Neural cell (in vitro differentiated cells): ENCODE results near the gene SLAMF9. TPM values are rescaled to one million over a fixed set of nuclear protein-coding genes. Genes with fewer than 3 reads are reported as not detected.

Source experiments
- H2AFZ ChIP-seq: fragments of 200-600, 300-800 bp; sonication (generic), shearing (Covaris generic); 2 replicates; pipeline ENCODE4 v1.6.0; 2014; ENCODE audit warnings: low read depth, mild to moderate bottlenecking, antibody characterized with exemption, low read length, moderate library complexity
- H3F3A ChIP-seq: fragments of 200-600 bp; shearing (Covaris generic); 2 replicates; pipeline ENCODE4 v1.6.1; 2016; ENCODE audit warnings: mild to moderate bottlenecking, moderate library complexity, mixed read lengths, antibody characterized with exemption, low read length; ENCODE audit not compliant: insufficient read depth, poor library complexity, severe bottlenecking
- H3K27ac ChIP-seq: fragments of 200-600, 300-800 bp; sonication (generic), shearing (Covaris generic); 2 replicates; pipeline ENCODE4 v1.5.1; 2014; ENCODE audit warnings: mild to moderate bottlenecking, low read length, moderate library complexity
- H3K27me3 ChIP-seq: fragments of 300-800, 200-600 bp; sonication (generic), shearing (Covaris generic); 2 replicates; pipeline ENCODE4 v1.6.0; 2014; ENCODE audit warnings: mild to moderate bottlenecking, low read depth, low read length, moderate library complexity; ENCODE audit not compliant: insufficient read depth
- H3K36me3 ChIP-seq: fragments of 300-800, 200-600 bp; sonication (generic), shearing (Covaris generic); 2 replicates; pipeline ENCODE4 v1.5.1; 2014; ENCODE audit warnings: mild to moderate bottlenecking, antibody characterized with exemption, low read length, moderate library complexity; ENCODE audit not compliant: insufficient read depth
- H3K4me2 ChIP-seq: fragments of 300-800, 200-600 bp; sonication (generic), shearing (Covaris generic); 2 replicates; pipeline ENCODE4 v1.6.0; 2014; ENCODE audit warnings: mild to moderate bottlenecking, low read length
- H3K4me3 ChIP-seq: fragments of 300-800, 200-600 bp; sonication (generic), shearing (Covaris generic); 2 replicates; pipeline ENCODE4 v1.5.1; 2014; ENCODE audit warnings: mild to moderate bottlenecking, low read length, moderate library complexity
- H3K79me2 ChIP-seq: fragments of 200-600 bp; shearing (Covaris generic); replicated peaks from 2 replicates; pipeline ENCODE4 v1.6.0; 2014; ENCODE audit warnings: mild to moderate bottlenecking, low read length, moderate library complexity; ENCODE audit not compliant: insufficient read depth
- H3K9ac ChIP-seq: fragments of 300-800, 200-600 bp; sonication (generic), shearing (Covaris generic); 2 replicates; pipeline ENCODE4 v1.6.1; 2016; ENCODE audit warnings: mild to moderate bottlenecking, low read length, mixed read lengths
- H3K9me2 ChIP-seq: fragments of 200-600 bp; shearing (Covaris generic); 2 replicates; pipeline ENCODE4 v1.6.1; 2016; ENCODE audit warnings: mild to moderate bottlenecking, low read length, mixed read lengths; ENCODE audit not compliant: insufficient read depth
- H3K9me3 ChIP-seq: fragments of 200-600, 300-800 bp; sonication (generic), shearing (Covaris generic); 2 replicates; pipeline ENCODE4 v1.6.1; 2016; ENCODE audit warnings: mild to moderate bottlenecking, mixed run types, low read length, moderate library complexity, mixed read lengths
- H4K20me1 ChIP-seq: fragments of 200-600 bp; shearing (Covaris generic); 2 replicates; pipeline ENCODE4 v1.6.1; 2016; ENCODE audit warnings: mild to moderate bottlenecking, mixed run types; ENCODE audit not compliant: insufficient read depth
- EP300 ChIP-seq: fragments of 450-650 bp; conservative IDR thresholded peaks from 2 replicates; pipeline ENCODE4 v1.6.1; 2014; ENCODE audit warnings: antibody characterized with exemption, mild to moderate bottlenecking, moderate library complexity; ENCODE audit not compliant: poor library complexity, severe bottlenecking
- EZH2 ChIP-seq: fragments of 200-600, 300-800 bp; shearing (Covaris generic), sonication (generic); IDR thresholded peaks from 2 replicates; pipeline ENCODE4 v1.6.1; 2014; ENCODE audit warnings: antibody characterized with exemption, low read length, borderline replicate concordance, mild to moderate bottlenecking; ENCODE audit not compliant: insufficient read depth, poor library complexity, severe bottlenecking
- MXI1 ChIP-seq: fragments of 450-650 bp; conservative IDR thresholded peaks from 2 replicates; pipeline ENCODE4 v1.6.1; 2014; ENCODE audit warnings: antibody characterized with exemption, mild to moderate bottlenecking; ENCODE audit not compliant: poor library complexity, severe bottlenecking
- POLR2AphosphoS5 ChIP-seq: IDR thresholded peaks from 2 replicates; pipeline ENCODE4 v1.6.1; 2012
- RAD21 ChIP-seq: fragments of 450-650 bp; conservative IDR thresholded peaks from 2 replicates; pipeline ENCODE4 v1.6.1; 2014; ENCODE audit warnings: antibody characterized with exemption, mild to moderate bottlenecking, moderate library complexity
- SMC3 ChIP-seq: fragments of 450-650 bp; conservative IDR thresholded peaks from 2 replicates; pipeline ENCODE4 v1.6.1; 2014; ENCODE audit warnings: antibody characterized with exemption, mild to moderate bottlenecking, moderate library complexity; ENCODE audit not compliant: poor library complexity
- TAF1 ChIP-seq: IDR thresholded peaks from 2 replicates; pipeline ENCODE4 v1.6.1; 2012; ENCODE audit warnings: low read depth
- polyA plus RNA-seq: library from polyadenylated mRNA; depleted of rRNA; stranded (reverse); fragments of >200 nt; gene quantifications from 2 replicates; pipeline ENCODE4 v1.2.3, GENCODE V29; 2014
- TF ChIP-seq, protein P1 (sequence below): IDR thresholded peaks from 2 replicates; pipeline ENCODE4 v1.6.1; 2012; ENCODE audit warnings: borderline replicate concordance
- TF ChIP-seq, protein P2 (sequence below): fragments of 450-650 bp; IDR thresholded peaks from 2 replicates; pipeline ENCODE4 v1.5.1; 2014; ENCODE audit warnings: antibody characterized with exemption, mild to moderate bottlenecking, moderate library complexity; ENCODE audit not compliant: poor library complexity, severe bottlenecking

Gene SLAMF9
- polyA plus RNA-seq, 1 donor from 2014 or later: not detected

DNA sequence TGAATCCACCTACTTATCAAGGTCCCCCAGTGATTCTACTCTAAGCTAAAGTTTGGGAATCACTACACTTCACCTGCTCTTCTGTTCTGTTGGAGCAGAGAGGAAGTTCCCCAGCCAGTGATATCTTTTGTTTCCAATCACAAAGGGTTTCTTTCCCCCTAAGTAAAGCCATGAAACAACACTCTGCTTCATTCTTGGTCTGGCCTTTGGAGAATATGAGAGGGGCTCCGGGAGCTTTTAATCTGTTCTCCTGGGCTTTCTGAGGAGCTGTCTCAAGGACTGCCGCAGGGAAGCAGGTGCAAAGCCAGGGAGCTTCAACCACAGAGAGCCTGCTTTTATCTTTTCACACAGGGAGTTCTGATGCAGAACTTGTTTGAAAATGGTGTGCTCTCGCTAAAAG is 10.1 kb upstream of the SLAMF9 start:
- no peak overlapping the region for H2AFZ ChIP-seq
- no peaks in the 10 kb centered on the region for H3K27me3 ChIP-seq
- H3K4me2 ChIP-seq: no peak overlapping the region
- H3K9ac ChIP-seq: no peak overlapping the region
- no peaks in the 10 kb centered on the region for H3K9me2 ChIP-seq
- no peaks in the 10 kb centered on the region for H3K79me2 ChIP-seq
- H3K4me3 ChIP-seq: no peak overlapping the region
- no peaks in the 10 kb centered on the region for H4K20me1 ChIP-seq
- H3F3A ChIP-seq: no peaks in the 10 kb centered on the region
- H3K9me3 ChIP-seq: no peaks in the 10 kb centered on the region
- no peaks in the 10 kb centered on the region for H3K36me3 ChIP-seq
- H3K27ac ChIP-seq: no peak overlapping the region
- no peak for TF ChIP-seq RAD21
- TF ChIP-seq, protein P1, sequence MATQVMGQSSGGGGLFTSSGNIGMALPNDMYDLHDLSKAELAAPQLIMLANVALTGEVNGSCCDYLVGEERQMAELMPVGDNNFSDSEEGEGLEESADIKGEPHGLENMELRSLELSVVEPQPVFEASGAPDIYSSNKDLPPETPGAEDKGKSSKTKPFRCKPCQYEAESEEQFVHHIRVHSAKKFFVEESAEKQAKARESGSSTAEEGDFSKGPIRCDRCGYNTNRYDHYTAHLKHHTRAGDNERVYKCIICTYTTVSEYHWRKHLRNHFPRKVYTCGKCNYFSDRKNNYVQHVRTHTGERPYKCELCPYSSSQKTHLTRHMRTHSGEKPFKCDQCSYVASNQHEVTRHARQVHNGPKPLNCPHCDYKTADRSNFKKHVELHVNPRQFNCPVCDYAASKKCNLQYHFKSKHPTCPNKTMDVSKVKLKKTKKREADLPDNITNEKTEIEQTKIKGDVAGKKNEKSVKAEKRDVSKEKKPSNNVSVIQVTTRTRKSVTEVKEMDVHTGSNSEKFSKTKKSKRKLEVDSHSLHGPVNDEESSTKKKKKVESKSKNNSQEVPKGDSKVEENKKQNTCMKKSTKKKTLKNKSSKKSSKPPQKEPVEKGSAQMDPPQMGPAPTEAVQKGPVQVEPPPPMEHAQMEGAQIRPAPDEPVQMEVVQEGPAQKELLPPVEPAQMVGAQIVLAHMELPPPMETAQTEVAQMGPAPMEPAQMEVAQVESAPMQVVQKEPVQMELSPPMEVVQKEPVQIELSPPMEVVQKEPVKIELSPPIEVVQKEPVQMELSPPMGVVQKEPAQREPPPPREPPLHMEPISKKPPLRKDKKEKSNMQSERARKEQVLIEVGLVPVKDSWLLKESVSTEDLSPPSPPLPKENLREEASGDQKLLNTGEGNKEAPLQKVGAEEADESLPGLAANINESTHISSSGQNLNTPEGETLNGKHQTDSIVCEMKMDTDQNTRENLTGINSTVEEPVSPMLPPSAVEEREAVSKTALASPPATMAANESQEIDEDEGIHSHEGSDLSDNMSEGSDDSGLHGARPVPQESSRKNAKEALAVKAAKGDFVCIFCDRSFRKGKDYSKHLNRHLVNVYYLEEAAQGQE: no peak
- TF ChIP-seq, protein P2, sequence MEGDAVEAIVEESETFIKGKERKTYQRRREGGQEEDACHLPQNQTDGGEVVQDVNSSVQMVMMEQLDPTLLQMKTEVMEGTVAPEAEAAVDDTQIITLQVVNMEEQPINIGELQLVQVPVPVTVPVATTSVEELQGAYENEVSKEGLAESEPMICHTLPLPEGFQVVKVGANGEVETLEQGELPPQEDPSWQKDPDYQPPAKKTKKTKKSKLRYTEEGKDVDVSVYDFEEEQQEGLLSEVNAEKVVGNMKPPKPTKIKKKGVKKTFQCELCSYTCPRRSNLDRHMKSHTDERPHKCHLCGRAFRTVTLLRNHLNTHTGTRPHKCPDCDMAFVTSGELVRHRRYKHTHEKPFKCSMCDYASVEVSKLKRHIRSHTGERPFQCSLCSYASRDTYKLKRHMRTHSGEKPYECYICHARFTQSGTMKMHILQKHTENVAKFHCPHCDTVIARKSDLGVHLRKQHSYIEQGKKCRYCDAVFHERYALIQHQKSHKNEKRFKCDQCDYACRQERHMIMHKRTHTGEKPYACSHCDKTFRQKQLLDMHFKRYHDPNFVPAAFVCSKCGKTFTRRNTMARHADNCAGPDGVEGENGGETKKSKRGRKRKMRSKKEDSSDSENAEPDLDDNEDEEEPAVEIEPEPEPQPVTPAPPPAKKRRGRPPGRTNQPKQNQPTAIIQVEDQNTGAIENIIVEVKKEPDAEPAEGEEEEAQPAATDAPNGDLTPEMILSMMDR: no peak
- TF ChIP-seq TAF1: no peak
- TF ChIP-seq EZH2: no peak
- TF ChIP-seq EP300: no peak
- no peak for TF ChIP-seq MXI1
- no peak for TF ChIP-seq SMC3
- no peak for TF ChIP-seq POLR2AphosphoS5

GRCh38 chr1:159962176-159962575 is 8.1 kb upstream of the SLAMF9 start:
- no peak overlapping the region for H3K4me2 ChIP-seq
- no peak overlapping the region for H3K27ac ChIP-seq
- no peak overlapping the region for H3K9ac ChIP-seq
- H3K9me3 ChIP-seq: no peaks in the 10 kb centered on the region
- no peaks in the 10 kb centered on the region for H4K20me1 ChIP-seq
- no peak overlapping the region for H3K4me3 ChIP-seq
- no peak for TF ChIP-seq MXI1
- TF ChIP-seq EZH2: no peak
- no peak for TF ChIP-seq SMC3
- H3F3A ChIP-seq: no peaks in the 10 kb centered on the region
- no peaks in the 10 kb centered on the region for H3K27me3 ChIP-seq
- no peaks in the 10 kb centered on the region for H3K9me2 ChIP-seq
- no peak overlapping the region for H2AFZ ChIP-seq
- H3K79me2 ChIP-seq: no peaks in the 10 kb centered on the region
- H3K36me3 ChIP-seq: no peaks in the 10 kb centered on the region

- H3K9me2 ChIP-seq: no peaks in the 10 kb centered on the region
- H3K9ac ChIP-seq: no peak overlapping the region
- no peak overlapping the region for H3K4me3 ChIP-seq
- H3K4me2 ChIP-seq: no peak overlapping the region
- H3K79me2 ChIP-seq: no peaks in the 10 kb centered on the region
- no peaks in the 10 kb centered on the region for H3K36me3 ChIP-seq
- H2AFZ ChIP-seq: no peak overlapping the region
- no peaks in the 10 kb centered on the region for H4K20me1 ChIP-seq
- no peaks in the 10 kb centered on the region for H3F3A ChIP-seq
- H3K27me3 ChIP-seq: no peaks in the 10 kb centered on the region
- TF ChIP-seq, protein P1: no peak
- TF ChIP-seq EP300: no peak
- no peak for TF ChIP-seq MXI1
- TF ChIP-seq RAD21: no peak
- no peak for TF ChIP-seq POLR2AphosphoS5
- TF ChIP-seq SMC3: no peak
- no peak for TF ChIP-seq EZH2
- no peak for TF ChIP-seq TAF1
- no peaks in the 10 kb centered on the region for H3K9me3 ChIP-seq
- H3K27ac ChIP-seq: no peak overlapping the region
Observed at GRCh38 chr1:159961636-159962035, 7.6 kb upstream of the SLAMF9 start.
